Caco-2 (cell line): ENCODE data around the gene LCE5A. TPM values are rescaled to one million over a fixed set of nuclear protein-coding genes. Genes with fewer than 3 reads are reported as not detected.

Experiments used
- BruUV-seq: library from RNA; stranded (reverse); fragments of 400-500 nt; replicated peaks from 2 replicates; lab custom pipeline; 2021; lab: Mats Ljungman, UMichigan
- CTCF ChIA-PET: fragments of 300-600 bp; sonication (Branson Sonifier 250); formaldehyde crosslinking; loops from one replicate; lab custom pipeline; 2022; ENCODE audit warnings: antibody characterized with exemption; lab: Charles Lee
- POLR2A ChIA-PET: fragments of 300-600 bp; sonication (Branson Sonifier 250); formaldehyde crosslinking; loops from one replicate; lab custom pipeline; 2022; ENCODE audit warnings: antibody characterized with exemption; lab: Charles Lee
- DNase-seq, 2 experiments: peaks; one replicate each; pipeline versions ENCODE4 v3.0.0 to v3.0.0-alpha.2; 2020 to 2022
- H3K27me3 ChIP-seq: replicated peaks from 2 replicates; pipeline ENCODE4 v1.6.0; 2011; ENCODE audit warnings: low read length; ENCODE audit not compliant: control insufficient read depth, insufficient read depth
- H3K36me3 ChIP-seq: 2 replicates; pipeline ENCODE4 v1.5.1; 2011; ENCODE audit warnings: low read length; ENCODE audit not compliant: control insufficient read depth, insufficient read depth
- H3K4me1 ChIP-seq: fragments of 250-450 bp; sonication (Bioruptor Pico); 2 replicates; pipeline ENCODE4 v1.5.1; 2020; ENCODE audit warnings: mild to moderate bottlenecking
- H3K4me3 ChIP-seq: 2 replicates; pipeline ENCODE4 v1.5.1; 2011; ENCODE audit warnings: low read depth, mild to moderate bottlenecking, control low read depth, low read length
- H3K9me3 ChIP-seq: fragments of 250-450 bp; sonication (Bioruptor Pico); 2 replicates; pipeline ENCODE4 v1.5.1; 2020; ENCODE audit warnings: mild to moderate bottlenecking, moderate library complexity
- H3K27ac Mint-ChIP-seq: one replicate; pipeline ENCODE4 v1.8.0; 2022; ENCODE audit warnings: mixed read lengths; ENCODE audit not compliant: unreplicated experiment
- H3K27me3 Mint-ChIP-seq: one replicate; pipeline ENCODE4 v1.8.0; 2022; ENCODE audit warnings: mixed read lengths; ENCODE audit not compliant: insufficient read depth, unreplicated experiment
- H3K36me3 Mint-ChIP-seq: one replicate; pipeline ENCODE4 v1.8.0; 2022; ENCODE audit warnings: mild to moderate bottlenecking, mixed read lengths; ENCODE audit not compliant: insufficient read depth, unreplicated experiment
- H3K4me1 Mint-ChIP-seq: one replicate; pipeline ENCODE4 v1.8.0; 2022; ENCODE audit warnings: low read depth, mixed read lengths; ENCODE audit not compliant: unreplicated experiment
- H3K4me3 Mint-ChIP-seq: one replicate; pipeline ENCODE4 v1.8.0; 2022; ENCODE audit warnings: mild to moderate bottlenecking, moderate library complexity, mixed read lengths; ENCODE audit not compliant: unreplicated experiment
- H3K9me3 Mint-ChIP-seq: one replicate; pipeline ENCODE4 v1.8.0; 2022; ENCODE audit warnings: mixed read lengths; ENCODE audit not compliant: unreplicated experiment
- intact Hi-C: fragments of 100-400 bp; cut with micrococcal nuclease; formaldehyde crosslinking; loops from one replicate; pipeline ENCODE4 v1.10.0; 2022; ENCODE audit not compliant: unreplicated experiment
- total RNA-seq: library from RNA; stranded (reverse); gene quantifications from 2 replicates; pipeline ENCODE4 v1.2.3, GENCODE V29; 2022
- TF ChIP-seq, protein P1 (sequence below), 2 experiments: fragments of 200-600 bp in 1 of 2; IDR thresholded peaks; 1 replicate in 1 of 2; 2 replicates in 1 of 2; pipeline versions ENCODE4 v1.5.1 to v1.8.0; 2011 to 2022; ENCODE audit warnings: antibody characterized with exemption in 1 of 2, control low read depth in 1 of 2, inconsistent platforms in 1 of 2, low read depth in 1 of 2, low read length in 1 of 2, mild to moderate bottlenecking in 1 of 2, moderate library complexity in 1 of 2; ENCODE audit not compliant: insufficient read depth in 1 of 2, severe bottlenecking in 1 of 2, unreplicated experiment in 1 of 2

The LCE5A gene
- total RNA-seq, 1 experiment from 2014 or later, result not detected

DNA sequence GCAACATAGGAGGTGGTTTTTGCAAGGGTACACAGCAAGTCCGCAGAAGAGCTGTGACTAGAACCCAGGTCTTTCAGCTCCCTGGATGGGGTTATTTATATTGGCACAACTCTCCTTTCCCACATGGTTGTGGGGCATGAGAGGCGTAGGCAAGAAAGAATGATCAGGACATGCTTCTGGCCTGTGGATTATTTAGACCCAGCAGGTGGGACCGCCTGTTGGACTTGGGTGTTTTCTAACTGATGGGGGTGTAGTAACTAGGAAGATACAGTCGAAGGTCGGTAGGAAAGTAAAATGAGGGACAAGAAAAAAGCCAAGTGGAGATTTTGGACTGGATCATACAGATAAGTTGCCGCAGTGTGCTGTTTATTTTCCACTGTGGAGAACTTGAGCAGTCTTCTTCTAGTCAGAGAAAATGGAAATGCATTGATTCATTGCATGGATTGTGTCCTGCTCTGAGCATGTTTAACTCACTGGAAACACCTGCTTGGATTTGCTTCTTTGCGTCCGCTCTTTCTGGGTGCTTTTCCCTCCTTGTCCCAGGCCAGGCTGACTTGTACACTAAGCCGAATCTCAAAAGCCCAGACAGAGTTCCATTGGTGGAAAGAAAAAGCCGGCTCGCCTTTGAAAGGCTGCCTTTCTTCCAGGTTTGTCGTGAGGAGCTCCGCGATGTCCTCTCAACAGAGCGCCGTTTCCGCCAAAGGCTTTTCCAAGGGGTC lies 4.3 kb downstream of the LCE5A start:
- ChIA-PET POLR2A (no interaction called here), CTCF (interaction anchor here (0.9 to 1.1 kb wide), 3 partner anchors 16 to 19 kb away, joined by 3 to 5 read pairs (median 3); no protein-coding TSS in a partner anchor)
- H3K4me3 ChIP-seq, result peak overlapping the region; percentile 38
- H3K9me3 Mint-ChIP-seq, result no peaks in the 10 kb centered on the region
- H3K27me3 Mint-ChIP-seq, result no peaks in the 10 kb centered on the region
- no peak overlapping the region for H3K27ac Mint-ChIP-seq
- no peaks in the 10 kb centered on the region for H3K9me3 ChIP-seq
- no peaks in the 10 kb centered on the region for H3K36me3 ChIP-seq
- H3K4me1 Mint-ChIP-seq, result peaks cover 32% of the 10 kb centered on the region
- peak overlapping the region; percentile 71 for H3K4me3 Mint-ChIP-seq
- TF ChIP-seq, protein P1, sequence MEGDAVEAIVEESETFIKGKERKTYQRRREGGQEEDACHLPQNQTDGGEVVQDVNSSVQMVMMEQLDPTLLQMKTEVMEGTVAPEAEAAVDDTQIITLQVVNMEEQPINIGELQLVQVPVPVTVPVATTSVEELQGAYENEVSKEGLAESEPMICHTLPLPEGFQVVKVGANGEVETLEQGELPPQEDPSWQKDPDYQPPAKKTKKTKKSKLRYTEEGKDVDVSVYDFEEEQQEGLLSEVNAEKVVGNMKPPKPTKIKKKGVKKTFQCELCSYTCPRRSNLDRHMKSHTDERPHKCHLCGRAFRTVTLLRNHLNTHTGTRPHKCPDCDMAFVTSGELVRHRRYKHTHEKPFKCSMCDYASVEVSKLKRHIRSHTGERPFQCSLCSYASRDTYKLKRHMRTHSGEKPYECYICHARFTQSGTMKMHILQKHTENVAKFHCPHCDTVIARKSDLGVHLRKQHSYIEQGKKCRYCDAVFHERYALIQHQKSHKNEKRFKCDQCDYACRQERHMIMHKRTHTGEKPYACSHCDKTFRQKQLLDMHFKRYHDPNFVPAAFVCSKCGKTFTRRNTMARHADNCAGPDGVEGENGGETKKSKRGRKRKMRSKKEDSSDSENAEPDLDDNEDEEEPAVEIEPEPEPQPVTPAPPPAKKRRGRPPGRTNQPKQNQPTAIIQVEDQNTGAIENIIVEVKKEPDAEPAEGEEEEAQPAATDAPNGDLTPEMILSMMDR (IDR thresholded peaks at IDR 0.05; ENCODE audit: insufficient read depth in 1 of 2, low read depth in 1 of 2, low read length in 1 of 2, severe bottlenecking in 1 of 2, unreplicated experiment in 1 of 2), result no peak
- no TSS peak for BruUV-seq
- no peak for DNase-seq
- peaks cover 16% of the 10 kb centered on the region for H3K4me1 ChIP-seq
- no peaks in the 10 kb centered on the region for H3K36me3 Mint-ChIP-seq
- no peaks in the 10 kb centered on the region for H3K27me3 ChIP-seq
- intact Hi-C loops, result loop anchor here (1.0 kb wide), 1 partner anchor 10 kb away; no protein-coding TSS in a partner anchor

- Histone ChIP-seq H3K36me3 (no peaks in the 10 kb centered on the region), H3K9me3 (no peaks in the 10 kb centered on the region), H3K4me1 (peaks cover 16% of the 10 kb centered on the region), H3K4me3 (peak overlapping the region; percentile 38), H3K27me3 (no peaks in the 10 kb centered on the region)
- Mint-ChIP-seq H3K27ac (no peak overlapping the region), H3K4me3 (peak overlapping the region; percentile 71), H3K9me3 (no peaks in the 10 kb centered on the region), H3K4me1 (peaks cover 32% of the 10 kb centered on the region), H3K36me3 (no peaks in the 10 kb centered on the region), H3K27me3 (no peaks in the 10 kb centered on the region)
- BruUV-seq, result no TSS peak
- TF ChIP-seq, protein P1 (IDR thresholded peaks at IDR 0.05; ENCODE audit: insufficient read depth in 1 of 2, low read depth in 1 of 2, low read length in 1 of 2, severe bottlenecking in 1 of 2, unreplicated experiment in 1 of 2), result no peak
- DNase-seq, result peak in 1 of 2 experiments; percentile 39
- intact Hi-C loops, result loop anchor here (1.0 kb wide), 1 partner anchor 10 kb away; no protein-coding TSS in a partner anchor
- ChIA-PET CTCF (interaction anchor here (0.9 to 1.1 kb wide), 3 partner anchors 16 to 18 kb away, joined by 3 to 5 read pairs (median 3); no protein-coding TSS in a partner anchor), POLR2A (no interaction called here)
Observed at GRCh38 chr1:152515434-152515783, 4.8 kb downstream of the LCE5A start.

- Mint-ChIP-seq H3K27ac (no peak overlapping the region), H3K36me3 (no peaks in the 10 kb centered on the region), H3K9me3 (no peaks in the 10 kb centered on the region), H3K4me3 (peak overlapping the region; percentile 71), H3K27me3 (no peaks in the 10 kb centered on the region), H3K4me1 (peaks cover 32% of the 10 kb centered on the region)
- intact Hi-C loops, result no loop called here
- CTCF ChIA-PET, result interaction anchor here (1.0 to 1.1 kb wide), 2 partner anchors 17 to 18 kb away, joined by 3 to 5 read pairs; no protein-coding TSS in a partner anchor
- DNase-seq, result no peak
- H3K9me3 ChIP-seq, result no peaks in the 10 kb centered on the region
- H3K27me3 ChIP-seq, result no peaks in the 10 kb centered on the region
- no TSS peak for BruUV-seq
- peaks cover 16% of the 10 kb centered on the region for H3K4me1 ChIP-seq
- POLR2A ChIA-PET, result no interaction called here
- TF ChIP-seq, protein P1 (IDR thresholded peaks at IDR 0.05; ENCODE audit: insufficient read depth in 1 of 2, low read depth in 1 of 2, low read length in 1 of 2, severe bottlenecking in 1 of 2, unreplicated experiment in 1 of 2), result no peak
- no peak overlapping the region for H3K4me3 ChIP-seq
- H3K36me3 ChIP-seq, result no peaks in the 10 kb centered on the region
Observed at GRCh38 chr1:152516082-152516481, 5.5 kb downstream of the LCE5A start.
